Amniotic epithelial cell (primary cell): ENCODE data around the gene GRP.
A peak's percentile ranks its signal among the peaks of the same experiment; 100 is the strongest.

Experiments used
- DNase-seq: peaks from one replicate; pipeline ENCODE4 v3.0.0-alpha.2; 2010; ENCODE audit warnings: low read depth

The GRP gene

DNA sequence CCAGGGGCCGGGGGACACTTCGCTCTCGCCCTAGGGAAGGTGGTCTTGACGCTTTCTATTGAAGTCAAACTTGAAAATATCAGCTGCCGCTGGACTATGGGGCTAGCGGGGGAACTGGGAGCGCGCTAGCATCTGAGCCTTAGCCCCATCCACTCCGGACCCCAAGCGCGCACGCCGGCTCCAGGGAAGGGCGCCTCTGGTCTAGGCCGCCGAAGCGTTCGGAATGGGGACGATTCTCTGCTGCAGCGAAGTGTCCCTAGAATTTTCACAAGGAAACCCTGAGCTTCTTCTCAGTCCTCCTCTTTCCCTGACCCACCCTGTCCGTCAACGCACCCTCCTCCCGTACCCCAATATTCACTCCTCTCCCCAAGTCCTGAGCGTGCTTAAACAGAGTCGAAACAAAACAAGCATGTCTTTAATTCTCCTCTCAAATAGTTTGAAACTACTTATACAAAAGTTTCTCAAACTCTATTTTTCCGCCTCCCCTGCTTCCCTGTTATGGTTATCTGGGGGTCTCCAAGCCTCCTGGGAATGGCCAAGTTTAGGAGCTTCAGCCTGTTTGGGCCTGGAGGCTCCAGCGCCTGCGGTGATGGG is 48.3 kb downstream of the GRP start:
- no peak for DNase-seq

GRCh38 chr18:59268721-59269562 is 49.0 kb downstream of the GRP start:
- DNase-seq: no peak

GRCh38 chr18:59269563-59270119 is 49.7 kb downstream of the GRP start:
- DNase-seq: no peak

DNA sequence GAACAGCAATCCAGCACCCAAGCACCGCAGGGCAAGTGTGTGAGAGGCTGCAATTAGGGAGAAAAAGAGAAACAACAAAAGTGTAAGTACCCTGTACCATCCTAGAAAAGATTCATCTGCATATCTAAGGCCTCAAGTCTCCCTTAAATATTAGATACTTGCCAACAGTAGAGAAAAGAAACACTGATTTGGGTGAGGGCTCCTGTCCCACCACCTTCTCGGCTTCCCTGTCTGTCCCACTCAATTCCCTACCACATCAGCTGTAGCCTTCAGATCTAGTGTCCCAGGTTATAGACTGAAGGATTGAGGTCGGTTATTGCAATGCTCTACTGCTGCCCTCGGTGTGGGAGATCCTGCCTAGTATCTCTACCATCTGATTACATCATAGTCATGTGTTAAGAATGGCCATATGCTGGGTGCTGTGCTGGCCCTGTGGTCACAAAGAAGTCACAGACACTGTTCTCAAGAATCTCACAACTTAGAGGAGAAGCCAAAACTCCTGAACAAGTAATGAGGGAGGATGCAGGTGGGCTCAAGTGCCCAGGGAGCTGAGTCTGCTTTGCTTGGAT is 50.8 kb downstream of the GRP start:
- no peak for DNase-seq

- DNase-seq: no peak
Measured at GRCh38 chr18:59271606-59272220, 51.8 kb downstream of the GRP start.

- no peak for DNase-seq
Measured at GRCh38 chr18:59272221-59272888, 52.4 kb downstream of the GRP start.

GRCh38 chr18:59272891-59273758 is 53.2 kb downstream of the GRP start, which contains the start of gene RAX:
Gene RAX (minus strand): TSS chr18:59273454. CDS start chr18:59273206, 248 bp downstream.
- DNase-seq: no peak

GRCh38 chr18:59273759-59274532 is 54.0 kb downstream of the GRP start:
- no peak for DNase-seq

DNA sequence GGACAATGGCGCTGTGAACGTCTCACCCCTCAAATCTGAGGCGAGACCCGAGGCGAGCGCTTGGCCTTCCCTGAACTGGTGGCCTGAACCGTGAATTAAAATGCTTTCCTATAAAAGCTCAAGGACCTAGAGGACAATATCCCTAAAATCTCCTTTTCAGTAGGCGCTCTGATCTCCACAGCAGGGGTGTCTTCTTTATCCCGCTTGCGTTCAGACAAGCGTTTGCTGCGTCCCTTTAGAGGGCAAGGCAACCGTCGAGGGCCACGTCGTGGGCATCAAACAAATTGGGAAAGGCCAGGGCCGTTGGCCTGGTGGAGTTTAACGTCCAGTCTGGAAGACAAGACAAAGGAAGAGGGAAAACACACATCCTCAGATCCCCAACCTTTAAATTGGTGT is 54.6 kb downstream of the GRP start:
- no peak for DNase-seq

DNA sequence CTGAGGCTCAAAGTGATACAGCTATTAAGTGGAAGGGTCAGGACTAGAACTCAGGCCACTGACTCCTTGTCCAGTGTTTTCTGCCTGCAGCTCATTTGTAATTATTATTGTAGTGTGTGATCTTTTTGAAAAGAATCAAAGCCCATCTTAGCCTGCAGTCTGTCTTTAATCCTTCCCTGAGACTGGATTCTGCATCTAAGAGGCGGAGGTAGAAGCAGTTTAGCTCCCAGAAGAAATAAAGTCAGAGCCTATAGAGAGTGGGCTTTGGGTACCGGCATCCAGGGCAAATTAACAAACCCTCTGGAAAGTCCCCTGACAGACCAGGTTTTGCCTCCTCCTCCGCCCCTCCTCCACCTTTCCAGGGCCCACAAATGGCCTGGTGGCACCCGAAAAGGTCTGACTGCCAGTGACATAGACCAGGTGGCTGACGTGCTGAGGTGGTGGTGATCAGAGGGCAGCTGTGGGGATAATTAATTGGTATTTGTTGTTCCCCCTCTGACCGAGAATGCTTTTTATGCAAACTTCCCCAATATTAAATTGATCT is 55.5 kb downstream of the GRP start:
- DNase-seq: no peak

DNA sequence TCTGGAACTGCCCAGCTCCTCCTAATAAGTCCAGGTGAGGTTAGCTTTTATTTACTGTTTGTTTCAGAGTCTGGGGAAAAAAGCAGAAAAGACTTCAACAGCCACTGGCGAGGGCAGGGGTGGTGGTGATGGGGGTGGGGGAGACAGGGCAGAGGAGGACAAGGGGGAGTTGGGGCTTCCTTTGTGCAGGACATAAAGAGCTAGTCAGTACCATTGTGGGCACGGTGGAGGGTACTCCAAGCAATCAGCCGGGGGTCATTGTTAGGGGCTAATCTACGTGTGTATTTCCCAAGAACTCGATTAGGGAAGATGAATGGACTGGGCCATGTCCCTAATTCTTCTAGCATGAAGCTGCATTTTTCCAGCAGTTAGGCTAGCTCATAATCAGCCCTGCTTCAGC is 56.1 kb downstream of the GRP start:
- no peak for DNase-seq

- DNase-seq: no peak
Measured at GRCh38 chr18:59278793-59279192, 58.8 kb downstream of the GRP start.

GRCh38 chr18:59279193-59279592 is 59.2 kb downstream of the GRP start:
- DNase-seq: peak; percentile 10

GRCh38 chr18:59279722-59280121 is 59.8 kb downstream of the GRP start:
- DNase-seq: no peak
